Stimulated activated CD8-positive, alpha-beta memory T cell treated with anti-CD3 and anti-CD28 coated beads, Interleukin-15, amount 100 ng/mL, for 24 hours (primary cell): ENCODE data around the gene SIPA1L2.
"Not testable (repeated sequence)": the region's sequence is repeated elsewhere in the genome, so short reads cannot be mapped to it uniquely, and the experiment has no call there.

Experiments used
- DNase-seq: peaks from one replicate; pipeline ENCODE4 v3.0.0-alpha.2; 2020; ENCODE audit warnings: low read depth

The SIPA1L2 gene

GRCh38 chr1:232613752-232614381 lies 16.1 kb downstream of the SIPA1L2 start:
- no peak for DNase-seq

- not testable (repeated sequence) for DNase-seq
Observed at GRCh38 chr1:232612836-232613235, 17.1 kb downstream of the SIPA1L2 start.

GRCh38 chr1:232611834-232612233 lies 18.1 kb downstream of the SIPA1L2 start:
- DNase-seq = no peak

GRCh38 chr1:232610902-232611745 lies 18.8 kb downstream of the SIPA1L2 start:
- not testable (repeated sequence) for DNase-seq

- no peak for DNase-seq
Observed at GRCh38 chr1:232610192-232610901, 19.6 kb downstream of the SIPA1L2 start.

GRCh38 chr1:232608427-232608826 lies 21.5 kb downstream of the SIPA1L2 start:
- DNase-seq = no peak

GRCh38 chr1:232602622-232603021 lies 27.3 kb downstream of the SIPA1L2 start:
- DNase-seq = no peak

GRCh38 chr1:232600424-232601258 lies 29.3 kb downstream of the SIPA1L2 start:
- DNase-seq = no peak

GRCh38 chr1:232599178-232600041 lies 30.5 kb downstream of the SIPA1L2 start:
- no peak for DNase-seq

- DNase-seq = no peak
Observed at GRCh38 chr1:232598837-232599177, 31.1 kb downstream of the SIPA1L2 start.

- DNase-seq = no peak
Observed at GRCh38 chr1:232598133-232598532, 31.8 kb downstream of the SIPA1L2 start.

- DNase-seq = no peak
Observed at GRCh38 chr1:232597721-232598120, 32.2 kb downstream of the SIPA1L2 start.

- DNase-seq = no peak
Observed at GRCh38 chr1:232596666-232597303, 33.1 kb downstream of the SIPA1L2 start.

- DNase-seq = no peak
Observed at GRCh38 chr1:232594768-232595698, 34.9 kb downstream of the SIPA1L2 start.

GRCh38 chr1:232593717-232594502 lies 36.0 kb downstream of the SIPA1L2 start:
- no peak for DNase-seq

GRCh38 chr1:232591344-232591743 lies 38.6 kb downstream of the SIPA1L2 start:
- no peak for DNase-seq

GRCh38 chr1:232590744-232591082 lies 39.2 kb downstream of the SIPA1L2 start:
- DNase-seq = no peak

- no peak for DNase-seq
Observed at GRCh38 chr1:232589812-232590743, 39.9 kb downstream of the SIPA1L2 start.
